Measurements from ENCODE around the gene GEMIN7. TPM values are rescaled to one million over a fixed set of nuclear protein-coding genes. Genes with fewer than 3 reads are reported as not detected.

Gene GEMIN7
- 58.2 and 59.2 TPM in 2 replicates for total RNA-seq (2014; rRNA removed; shearing (Covaris generic))
- 41.6 and 47.8 TPM in 2 replicates for polyA plus RNA-seq (2015; cell fraction: cytosol; rRNA removed)
- 25.9 and 31.7 TPM in 2 replicates for polyA plus RNA-seq (2015; cell fraction: nucleus; rRNA removed)

- DNase-seq (ENCODE audit: low read depth): peak; percentile 71
Observed at GRCh38 chr19:45079063-45079910, at the start of gene GEMIN7. Gene GEMIN7, plus strand, starts transcription at chr19:45079260. Its CDS starts 10,855 bp downstream, at chr19:45090115.

- no peak for DNase-seq (ENCODE audit: low read depth)
Observed at GRCh38 chr19:45030825-45031224, 48.2 kb upstream of the GEMIN7 start.

- no peak for DNase-seq (ENCODE audit: low read depth)
Observed at GRCh38 chr19:45032421-45032820, 46.6 kb upstream of the GEMIN7 start.

GRCh38 chr19:45035755-45036154, 43.3 kb upstream of the GEMIN7 start:
- DNase-seq (ENCODE audit: low read depth): no peak

- DNase-seq (ENCODE audit: low read depth): no peak
Observed at GRCh38 chr19:45037393-45038169, 41.5 kb upstream of the GEMIN7 start.

- DNase-seq (ENCODE audit: low read depth): peak; percentile 87
Observed at GRCh38 chr19:45038931-45039893, 39.8 kb upstream of the GEMIN7 start, which contains the start of gene CLASRP. Gene CLASRP, plus strand, starts transcription at chr19:45039045. Its CDS starts 1,168 bp downstream, at chr19:45040213.

- no peak for DNase-seq (ENCODE audit: low read depth)
Observed at GRCh38 chr19:45040059-45040771, 38.8 kb upstream of the GEMIN7 start.

GRCh38 chr19:45041125-45041524, 37.9 kb upstream of the GEMIN7 start:
- no peak for DNase-seq (ENCODE audit: low read depth)

GRCh38 chr19:45045671-45046353, 33.2 kb upstream of the GEMIN7 start:
- DNase-seq (ENCODE audit: low read depth): no peak

- DNase-seq (ENCODE audit: low read depth): no peak
Observed at GRCh38 chr19:45046355-45046754, 32.7 kb upstream of the GEMIN7 start.

GRCh38 chr19:45047188-45047797, 31.8 kb upstream of the GEMIN7 start:
- no peak for DNase-seq (ENCODE audit: low read depth)

GRCh38 chr19:45049073-45049736, 29.9 kb upstream of the GEMIN7 start:
- DNase-seq (ENCODE audit: low read depth): no peak

- DNase-seq (ENCODE audit: low read depth): no peak
Observed at GRCh38 chr19:45050036-45050435, 29.0 kb upstream of the GEMIN7 start.

- DNase-seq (ENCODE audit: low read depth): no peak
Observed at GRCh38 chr19:45051929-45052579, 27.0 kb upstream of the GEMIN7 start.

- no peak for DNase-seq (ENCODE audit: low read depth)
Observed at GRCh38 chr19:45056831-45057230, 22.2 kb upstream of the GEMIN7 start.

GRCh38 chr19:45057444-45057843, 21.6 kb upstream of the GEMIN7 start:
- no peak for DNase-seq (ENCODE audit: low read depth)

GRCh38 chr19:45058622-45059159, 20.4 kb upstream of the GEMIN7 start:
- DNase-seq (ENCODE audit: low read depth): no peak
